ENCODE measurements around the gene ITGAL.

- no peak for TF ChIP-seq CTCF (IDR thresholded peaks at IDR 0.05; ENCODE audit: poor library complexity)
- no peak for TF ChIP-seq EZH2phosphoT487 (IDR thresholded peaks at IDR 0.05; ENCODE audit: low read depth, severe bottlenecking, unreplicated experiment)
- no peak for TF ChIP-seq EZH2 (IDR thresholded peaks at IDR 0.05; ENCODE audit: borderline replicate concordance)
Observed at GRCh38 chr16:30556125-30556473, 83.6 kb downstream of the ITGAL start.

All from hepatocyte (in vitro differentiated cells).